Upper lobe of right lung (tissue), 1 donor: Measurements from ENCODE around the gene TMPRSS13. TPM values are rescaled to one million over a fixed set of nuclear protein-coding genes. Genes with fewer than 3 reads are reported as not detected.

Experiments
- ATAC-seq: fragments of 200-7000 bp; cut with Tn5 transposase; one replicate; pipeline ENCODE4 v1.9.1; 2020; ENCODE audit warnings: mild to moderate bottlenecking, moderate library complexity
- DNase-seq: peaks from one replicate; pipeline ENCODE4 v3.0.0-alpha.2; 2020
- H3K27ac ChIP-seq: fragments of 200-600 bp; one replicate; pipeline ENCODE4 v1.8.0; 2022
- H3K27me3 ChIP-seq: fragments of 200-600 bp; one replicate; pipeline ENCODE4 v1.8.0; 2022; ENCODE audit warnings: mild to moderate bottlenecking
- H3K36me3 ChIP-seq: fragments of 200-600 bp; one replicate; pipeline ENCODE4 v1.8.0; 2022
- H3K4me1 ChIP-seq: fragments of 200-600 bp; one replicate; pipeline ENCODE4 v1.8.0; 2022
- H3K4me3 ChIP-seq: fragments of 200-600 bp; one replicate; pipeline ENCODE4 v1.8.0; 2022; ENCODE audit warnings: mild to moderate bottlenecking
- H3K9me3 ChIP-seq: fragments of 200-600 bp; one replicate; pipeline ENCODE4 v1.8.0; 2022
- intact Hi-C: fragments of 100-400 bp; cut with DNase I; formaldehyde crosslinking; loops from one replicate; pipeline ENCODE4 v1.11.0; 2022
- total RNA-seq: library from RNA; stranded (reverse); fragmentation: NEBNext Ultra II Directional; extraction: Animal tissue kit (Norgen Biotek cat#: 25700); gene quantifications from one replicate; pipeline ENCODE4 v1.2.1, GENCODE V29; 2021
- TF ChIP-seq, protein P1 (sequence below): fragments of 200-600 bp; IDR thresholded peaks from one replicate; pipeline ENCODE4 v1.8.0; 2022; ENCODE audit warnings: antibody characterized with exemption
- donor health status: DM: no; HTN: yes; CAD: no; lungs with severe emphysema.

Gene TMPRSS13
- total RNA-seq, 1 donor from 2014 or later = 9.9 TPM

GRCh38 chr11:117905524-117905923, 23.7 kb downstream of the TMPRSS13 start:
- Histone ChIP-seq H3K4me3 (no peak overlapping the region), H3K4me1 (no peaks in the 10 kb centered on the region), H3K27ac (no peak overlapping the region), H3K9me3 (no peaks in the 10 kb centered on the region), H3K27me3 (no peaks in the 10 kb centered on the region), H3K36me3 (no peaks in the 10 kb centered on the region)
- DNase-seq (no peak), ATAC-seq (no peak)
- TF ChIP-seq, protein P1, sequence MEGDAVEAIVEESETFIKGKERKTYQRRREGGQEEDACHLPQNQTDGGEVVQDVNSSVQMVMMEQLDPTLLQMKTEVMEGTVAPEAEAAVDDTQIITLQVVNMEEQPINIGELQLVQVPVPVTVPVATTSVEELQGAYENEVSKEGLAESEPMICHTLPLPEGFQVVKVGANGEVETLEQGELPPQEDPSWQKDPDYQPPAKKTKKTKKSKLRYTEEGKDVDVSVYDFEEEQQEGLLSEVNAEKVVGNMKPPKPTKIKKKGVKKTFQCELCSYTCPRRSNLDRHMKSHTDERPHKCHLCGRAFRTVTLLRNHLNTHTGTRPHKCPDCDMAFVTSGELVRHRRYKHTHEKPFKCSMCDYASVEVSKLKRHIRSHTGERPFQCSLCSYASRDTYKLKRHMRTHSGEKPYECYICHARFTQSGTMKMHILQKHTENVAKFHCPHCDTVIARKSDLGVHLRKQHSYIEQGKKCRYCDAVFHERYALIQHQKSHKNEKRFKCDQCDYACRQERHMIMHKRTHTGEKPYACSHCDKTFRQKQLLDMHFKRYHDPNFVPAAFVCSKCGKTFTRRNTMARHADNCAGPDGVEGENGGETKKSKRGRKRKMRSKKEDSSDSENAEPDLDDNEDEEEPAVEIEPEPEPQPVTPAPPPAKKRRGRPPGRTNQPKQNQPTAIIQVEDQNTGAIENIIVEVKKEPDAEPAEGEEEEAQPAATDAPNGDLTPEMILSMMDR = no peak
- intact Hi-C loops = no loop called here

GRCh38 chr11:117903505-117904382, 25.5 kb downstream of the TMPRSS13 start:
- Histone ChIP-seq H3K36me3 (no peaks in the 10 kb centered on the region), H3K27ac (no peak overlapping the region), H3K27me3 (no peaks in the 10 kb centered on the region), H3K4me1 (no peaks in the 10 kb centered on the region), H3K4me3 (no peak overlapping the region), H3K9me3 (no peaks in the 10 kb centered on the region)
- TF ChIP-seq, protein P1 = no peak
- ATAC-seq (no peak), DNase-seq (no peak)
- intact Hi-C loops = no loop called here

DNA sequence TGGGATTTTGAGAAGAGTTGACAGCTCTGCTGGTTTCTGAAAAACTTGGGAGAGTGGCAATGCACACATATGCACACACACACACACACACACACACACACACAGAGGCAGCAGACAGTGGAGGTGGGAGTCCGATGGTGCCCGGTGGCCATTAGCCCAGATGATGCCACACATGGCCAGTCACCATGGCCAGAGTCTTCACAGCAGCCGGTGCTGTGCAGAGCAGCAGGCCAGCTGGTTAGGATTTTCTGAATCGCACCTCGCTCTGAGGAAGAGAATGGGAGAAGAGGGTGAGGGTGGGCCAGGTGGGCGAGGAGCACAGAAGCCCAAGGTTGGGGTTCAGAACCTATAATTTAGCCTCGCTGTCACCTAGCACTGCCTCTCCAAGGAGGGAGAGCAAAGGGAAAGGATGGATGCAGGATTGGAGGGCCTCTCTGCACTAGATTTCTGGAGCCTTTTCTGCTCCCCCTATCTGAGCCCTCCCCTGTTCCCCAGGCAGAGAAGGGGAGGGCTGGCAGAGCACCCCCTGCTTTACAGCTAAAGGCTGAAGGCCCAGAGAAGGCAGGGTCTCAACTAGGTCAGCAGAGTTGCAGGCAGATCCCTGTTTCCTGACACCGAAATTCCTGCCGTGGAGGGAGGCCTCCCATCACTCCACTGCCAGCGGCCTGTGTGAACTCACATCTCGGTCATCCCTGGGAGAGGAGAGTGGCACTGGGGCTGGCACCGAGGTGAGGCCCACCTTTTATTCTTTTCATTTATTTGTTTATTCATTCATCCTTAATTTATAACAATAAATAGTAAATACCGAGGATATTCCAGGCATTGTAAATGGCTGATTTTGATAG, 27.0 kb downstream of the TMPRSS13 start:
- intact Hi-C loops = no loop called here
- Histone ChIP-seq H3K4me1 (no peaks in the 10 kb centered on the region), H3K4me3 (no peak overlapping the region), H3K27me3 (no peaks in the 10 kb centered on the region), H3K36me3 (no peaks in the 10 kb centered on the region), H3K9me3 (no peaks in the 10 kb centered on the region), H3K27ac (no peak overlapping the region)
- ATAC-seq (no peak), DNase-seq (no peak)
- TF ChIP-seq, protein P1 = no peak

GRCh38 chr11:117901601-117902000, 27.6 kb downstream of the TMPRSS13 start:
- Histone ChIP-seq H3K27ac (no peak overlapping the region), H3K9me3 (no peaks in the 10 kb centered on the region), H3K4me3 (no peak overlapping the region), H3K36me3 (no peaks in the 10 kb centered on the region), H3K27me3 (no peaks in the 10 kb centered on the region), H3K4me1 (no peaks in the 10 kb centered on the region)
- TF ChIP-seq, protein P1 = no peak
- DNase-seq = no peak
- no peak for ATAC-seq
- intact Hi-C loops = no loop called here

DNA sequence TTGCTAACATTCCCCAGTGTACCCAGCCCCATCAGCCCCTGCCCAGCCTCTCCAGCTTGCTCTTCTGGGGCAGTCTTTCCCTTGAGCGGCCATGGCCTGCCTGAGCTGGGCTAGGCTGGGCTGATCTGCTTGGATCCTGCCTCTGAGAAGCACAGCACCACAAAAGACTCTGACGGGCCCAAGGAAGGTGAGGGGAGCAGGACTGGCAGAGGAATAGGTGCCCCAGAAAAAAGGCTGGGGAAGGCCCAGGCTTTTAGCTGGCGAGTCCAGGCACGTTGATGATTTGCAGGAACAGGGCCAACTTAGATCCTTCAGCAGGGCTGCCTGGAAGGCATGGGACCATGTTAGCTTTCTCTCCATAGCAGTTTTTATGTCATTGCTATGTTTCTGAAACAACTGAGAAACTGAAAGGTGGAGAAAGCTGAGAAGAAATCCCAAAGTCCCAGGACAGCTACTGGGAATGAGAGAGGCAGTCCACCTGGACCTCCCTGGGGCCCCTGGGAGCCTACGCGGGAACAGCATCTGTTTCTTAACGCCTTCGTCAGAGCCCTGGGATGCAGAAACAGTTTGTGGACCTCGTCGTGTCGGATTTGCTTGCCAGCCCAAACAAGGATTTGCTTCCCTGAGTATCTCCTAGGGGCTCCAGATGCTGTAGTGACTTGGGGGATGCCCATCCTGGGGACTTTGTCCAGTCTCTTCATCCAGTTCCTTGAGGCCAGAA, 28.3 kb downstream of the TMPRSS13 start:
- Histone ChIP-seq H3K4me1 (no peaks in the 10 kb centered on the region), H3K4me3 (no peak overlapping the region), H3K27me3 (no peaks in the 10 kb centered on the region), H3K27ac (no peak overlapping the region), H3K36me3 (no peaks in the 10 kb centered on the region), H3K9me3 (no peaks in the 10 kb centered on the region)
- TF ChIP-seq, protein P1 = no peak
- DNase-seq (peak; percentile 58), ATAC-seq (no peak)
- intact Hi-C loops = no loop called here
